PC-9 (cell line): ENCODE data around the gene BCL2L14.

Experiments used
- EZH2 ChIP-seq: fragments of 200-600 bp; sonication (generic); IDR thresholded peaks from 2 replicates; pipeline ENCODE4 v1.8.0; 2017; ENCODE audit warnings: antibody characterized with exemption, low read depth
- TF ChIP-seq, protein P1 (sequence below): fragments of 200-600 bp; sonication (generic); conservative IDR thresholded peaks from 2 replicates; pipeline ENCODE4 v1.6.1; 2017; ENCODE audit warnings: mixed run types, antibody characterized with exemption, mild to moderate bottlenecking, moderate library complexity

DNA sequence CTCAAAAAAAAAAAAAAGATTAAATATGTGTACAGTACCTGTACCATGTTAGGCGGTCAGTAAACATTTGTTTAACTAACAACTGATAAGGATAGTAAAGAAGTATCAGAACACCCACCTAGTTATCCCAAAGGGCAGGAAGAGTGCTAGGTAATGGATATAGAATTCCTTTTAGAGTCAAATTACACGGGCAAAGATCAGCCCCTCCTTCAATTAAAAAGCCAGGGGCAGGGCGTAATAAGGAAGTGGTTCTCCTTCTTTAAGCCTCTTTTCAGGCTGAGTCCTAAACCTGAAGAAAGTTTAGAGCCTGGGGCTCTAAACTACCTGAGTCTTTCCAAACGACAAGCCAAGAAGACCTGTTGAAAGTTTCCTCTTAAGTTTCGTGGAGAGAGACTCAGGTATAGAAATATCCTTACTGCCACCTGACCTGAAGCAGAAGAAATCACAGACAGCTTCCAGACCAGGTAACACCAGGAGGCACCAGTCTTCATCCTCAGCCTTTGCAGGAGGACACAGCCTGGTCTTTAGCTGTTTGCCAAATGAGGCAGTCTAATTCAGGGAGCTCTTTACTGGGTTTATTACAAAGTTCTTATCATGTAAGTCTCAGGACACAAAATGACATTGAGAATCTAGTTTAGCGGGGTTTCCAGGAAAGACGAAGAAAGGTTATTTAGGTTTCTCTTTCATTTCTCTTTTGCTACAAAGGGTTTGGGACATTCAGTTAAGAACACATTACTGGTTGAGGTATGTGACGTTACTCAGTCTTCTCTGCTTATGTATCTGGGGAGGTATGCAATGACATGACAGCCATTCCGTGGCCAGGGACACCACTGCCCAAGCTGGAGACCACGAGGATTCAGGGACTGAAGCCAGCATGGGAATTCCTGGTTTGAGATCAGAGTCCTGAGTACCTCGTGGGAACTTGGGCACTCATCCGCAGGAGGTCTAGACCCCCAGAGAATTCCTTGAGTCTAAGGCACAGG lies at the start of gene BCL2L14:
- TF ChIP-seq, protein P1, sequence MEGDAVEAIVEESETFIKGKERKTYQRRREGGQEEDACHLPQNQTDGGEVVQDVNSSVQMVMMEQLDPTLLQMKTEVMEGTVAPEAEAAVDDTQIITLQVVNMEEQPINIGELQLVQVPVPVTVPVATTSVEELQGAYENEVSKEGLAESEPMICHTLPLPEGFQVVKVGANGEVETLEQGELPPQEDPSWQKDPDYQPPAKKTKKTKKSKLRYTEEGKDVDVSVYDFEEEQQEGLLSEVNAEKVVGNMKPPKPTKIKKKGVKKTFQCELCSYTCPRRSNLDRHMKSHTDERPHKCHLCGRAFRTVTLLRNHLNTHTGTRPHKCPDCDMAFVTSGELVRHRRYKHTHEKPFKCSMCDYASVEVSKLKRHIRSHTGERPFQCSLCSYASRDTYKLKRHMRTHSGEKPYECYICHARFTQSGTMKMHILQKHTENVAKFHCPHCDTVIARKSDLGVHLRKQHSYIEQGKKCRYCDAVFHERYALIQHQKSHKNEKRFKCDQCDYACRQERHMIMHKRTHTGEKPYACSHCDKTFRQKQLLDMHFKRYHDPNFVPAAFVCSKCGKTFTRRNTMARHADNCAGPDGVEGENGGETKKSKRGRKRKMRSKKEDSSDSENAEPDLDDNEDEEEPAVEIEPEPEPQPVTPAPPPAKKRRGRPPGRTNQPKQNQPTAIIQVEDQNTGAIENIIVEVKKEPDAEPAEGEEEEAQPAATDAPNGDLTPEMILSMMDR = no peak
- TF ChIP-seq EZH2 = no peak
